Transverse colon (tissue), 4 donors: ENCODE measurements around the gene GASK1A. TPM values are rescaled to one million over a fixed set of nuclear protein-coding genes. Genes with fewer than 3 reads are reported as not detected.
A peak's percentile ranks its signal among the peaks of the same experiment; 100 is the strongest.
"Not testable (repeated sequence)": the region's sequence is repeated elsewhere in the genome, so short reads cannot be mapped to it uniquely, and the experiment has no call there.

Experiments used
- DNase-seq: peaks from one replicate; pipeline ENCODE4 v3.0.0-alpha.2; 2019
- H3K27ac ChIP-seq, 4 donors: fragments of 200-600 bp; sonication (generic); 2 replicates each; pipeline ENCODE4 v1.5.1; 2016 to 2018; ENCODE audit warnings: inconsistent platforms in 4 of 4
- H3K27me3 ChIP-seq: fragments of 200-600 bp; sonication (generic); 2 replicates; pipeline ENCODE4 v1.5.1; 2017; ENCODE audit warnings: inconsistent platforms
- H3K36me3 ChIP-seq, 4 donors: fragments of 200-600 bp; sonication (generic); 2 replicates each; pipeline ENCODE4 v1.5.1; 2017 to 2019; ENCODE audit warnings: inconsistent platforms in 4 of 4
- H3K4me1 ChIP-seq, 4 donors: fragments of 200-600 bp; sonication (generic); 2 replicates each; pipeline ENCODE4 v1.5.1; 2017 to 2020; ENCODE audit warnings: inconsistent platforms in 4 of 4
- H3K4me3 ChIP-seq, 4 donors: fragments of 200-600 bp; sonication (generic); 1 replicate in 1 of 4; 2 replicates in 3 of 4; pipeline versions ENCODE4 v1.5.1 to v1.6.1; 2017 to 2019; ENCODE audit warnings: inconsistent platforms in 4 of 4
- H3K9me3 ChIP-seq, 2 donors: fragments of 200-600 bp; sonication (generic); 2 replicates each; pipeline ENCODE4 v1.5.1; 2017 to 2019; ENCODE audit warnings: inconsistent platforms in 2 of 2
- CTCF ChIP-seq, 5 experiments: fragments of 200-600 bp in 3 of 5; fragments of 450-650 bp in 2 of 5; sonication (generic) in 3 of 5; IDR thresholded peaks; 1 replicate in 2 of 5; 2 replicates in 3 of 5; pipeline ENCODE4 v1.5.1; 2016 to 2017; ENCODE audit warnings: antibody characterized with exemption in 5 of 5, inconsistent platforms in 3 of 5, mild to moderate bottlenecking in 2 of 5, moderate library complexity in 1 of 5
- EP300 ChIP-seq: sonication (generic); formaldehyde crosslinking; IDR thresholded peaks from one replicate; pipeline ENCODE4 v1.6.1; 2017; ENCODE audit warnings: antibody characterized with exemption, low read depth
- POLR2A ChIP-seq: fragments of 450-650 bp; IDR thresholded peaks from one replicate; pipeline ENCODE4 v1.6.1; 2016; ENCODE audit warnings: antibody characterized with exemption, mild to moderate bottlenecking, moderate library complexity
- POLR2AphosphoS5 ChIP-seq, 3 donors: sonication (generic); formaldehyde crosslinking; IDR thresholded peaks; one replicate each; pipeline ENCODE4 v1.6.1; 2016; ENCODE audit warnings: antibody characterized with exemption in 3 of 3
- WGBS, 2 donors: methylation state at CpG; one replicate each; pipeline ENCODE4 v1.1.5; 2018; ENCODE audit warnings: low coverage in 1 of 2; 5-methylcytosine and 5-hydroxymethylcytosine counted together
- in situ Hi-C, 4 donors: fragments of 200-750 bp; cut with MboI; loops; one replicate each; pipeline versions ENCODE4 v1.15.0 to v1.15.1; 2017; ENCODE audit warnings: low sequenced_read_pairs in 3 of 4, low pct_ligation_motif_present in 1 of 4, low pct_unique_long_range_greater_than_20kb in 1 of 4
- intact Hi-C: fragments of 100-400 bp; cut with DNase I; formaldehyde crosslinking; loops from one replicate; pipeline ENCODE4 v1.15.1; 2023; ENCODE audit warnings: low total_unique reads
- total RNA-seq, 4 donors: library from RNA; depleted of rRNA; stranded (reverse); fragments of >200 nt; gene quantifications; one replicate each; pipeline ENCODE4 v1.1.0, GENCODE V29; 2016

The GASK1A gene
- total RNA-seq, 4 donors from 2014 or later, result 0.75 to 5.9 (median 3.6) TPM

GRCh38 chr3:43063114-43063513 is 84.0 kb downstream of the GASK1A start:
- intact Hi-C loops (no loop called here), in situ Hi-C loops (no loop called here)
- no peak for DNase-seq
- Histone ChIP-seq H3K36me3 (no peaks in the 10 kb centered on the region), H3K4me1 (no peaks in the 10 kb centered on the region), H3K27me3 (no peaks in the 10 kb centered on the region), H3K4me3 (no peak overlapping the region), H3K9me3 (no peaks in the 10 kb centered on the region), H3K27ac (no peak overlapping the region)
- TF ChIP-seq EP300 (no peak), POLR2AphosphoS5 (IDR thresholded peaks at IDR 0.05) (no peak), POLR2A (no peak), CTCF (IDR thresholded peaks at IDR 0.05) (no peak)
- WGBS, 2 donors, result 84% methylated on average over 4 of the region's 5 CpGs; no CpG with 5 or more reads in 1 of the 2 donors

- H3K4me1 ChIP-seq, H3K27ac ChIP-seq, H3K4me3 ChIP-seq, intact Hi-C loops, H3K9me3 ChIP-seq, H3K36me3 ChIP-seq, in situ Hi-C loops, H3K27me3 ChIP-seq, DNase-seq: not testable (repeated sequence)
- WGBS, 2 donors, result 96 to 98% methylated on average over 4 of the region's 5 CpGs
These were observed 91.6 kb downstream of the GASK1A start for GRCh38 chr3:43070670-43071069.

- in situ Hi-C loops (no loop called here), intact Hi-C loops (no loop called here)
- 66% methylated on average over 7 of the region's 7 CpGs; no CpG with 5 or more reads in 1 of the 2 donors for WGBS, 2 donors
- no peak overlapping the region for H3K4me3 ChIP-seq
- no peaks in the 10 kb centered on the region for H3K36me3 ChIP-seq
- DNase-seq, result no peak
- H3K27me3 ChIP-seq, result no peaks in the 10 kb centered on the region
- TF ChIP-seq POLR2AphosphoS5 (IDR thresholded peaks at IDR 0.05), result no peak
- TF ChIP-seq EP300, result no peak
- TF ChIP-seq CTCF (IDR thresholded peaks at IDR 0.05), result peak in 3 of 5 experiments; percentile 32 to 39 (median 36)
- H3K27ac ChIP-seq, result no peak overlapping the region
- no peaks in the 10 kb centered on the region for H3K9me3 ChIP-seq
- no peaks in the 10 kb centered on the region for H3K4me1 ChIP-seq
These were observed 92.3 kb downstream of the GASK1A start for GRCh38 chr3:43071313-43071893.

DNA sequence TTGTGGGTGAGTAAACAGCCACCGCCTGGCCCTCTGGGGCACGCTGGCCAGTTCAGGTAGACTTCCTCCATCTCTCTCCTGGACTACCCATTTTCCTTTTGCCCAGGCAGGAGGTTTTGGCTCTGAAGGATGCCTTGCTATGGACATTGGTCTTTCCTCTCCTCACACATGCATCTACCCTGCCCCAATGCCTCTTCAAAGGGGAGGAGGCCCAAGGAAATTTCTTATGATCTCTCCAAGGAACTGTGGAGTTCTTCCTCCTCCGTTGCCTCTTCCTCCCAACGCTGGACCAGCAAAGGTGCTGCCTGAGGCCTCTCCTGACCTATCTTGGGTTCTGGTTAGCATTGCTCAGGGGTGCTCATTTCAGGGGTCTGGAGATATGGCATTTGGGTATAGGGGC is 93.2 kb downstream of the GASK1A start:
- in situ Hi-C loops, result no loop called here
- H3K4me1 ChIP-seq, result no peaks in the 10 kb centered on the region

More for the DNA sequence above, 93.2 kb downstream of the GASK1A start:
- H3K9me3 ChIP-seq, result no peaks in the 10 kb centered on the region
- H3K36me3 ChIP-seq, result no peaks in the 10 kb centered on the region
- H3K27ac ChIP-seq, result no peak overlapping the region
- no peak overlapping the region for H3K4me3 ChIP-seq
- whole genome bisulfite sequencing, 2 donors, result 80 to 89% methylated on average over 2 to 4 of the region's 4 CpGs
- no peaks in the 10 kb centered on the region for H3K27me3 ChIP-seq
- TF ChIP-seq POLR2A (no peak), EP300 (no peak), CTCF (IDR thresholded peaks at IDR 0.05) (no peak), POLR2AphosphoS5 (IDR thresholded peaks at IDR 0.05) (no peak)
- intact Hi-C loops, result no loop called here
- DNase-seq, result no peak
